Glutamatergic neuron (in vitro differentiated cells): ENCODE results near the gene NHLH1. TPM values are rescaled to one million over a fixed set of nuclear protein-coding genes. Genes with fewer than 3 reads are reported as not detected.

Source experiments
- DNase-seq: peaks from one replicate; pipeline ENCODE4 v3.0.0; 2022
- H3K27ac Mint-ChIP-seq: one replicate; pipeline ENCODE4 v1.8.0; 2020; ENCODE audit warnings: mild to moderate bottlenecking, mixed read lengths, inconsistent platforms; ENCODE audit not compliant: unreplicated experiment
- H3K27me3 Mint-ChIP-seq: one replicate; pipeline ENCODE4 v1.8.0; 2020; ENCODE audit warnings: mild to moderate bottlenecking, moderate library complexity, mixed read lengths, inconsistent platforms; ENCODE audit not compliant: unreplicated experiment
- H3K36me3 Mint-ChIP-seq: one replicate; pipeline ENCODE4 v1.8.0; 2020; ENCODE audit warnings: mild to moderate bottlenecking, mixed read lengths, inconsistent platforms; ENCODE audit not compliant: unreplicated experiment
- H3K4me1 Mint-ChIP-seq: one replicate; pipeline ENCODE4 v1.8.0; 2020; ENCODE audit warnings: mild to moderate bottlenecking, low read depth, mixed read lengths, inconsistent platforms; ENCODE audit not compliant: unreplicated experiment
- H3K4me3 Mint-ChIP-seq: one replicate; pipeline ENCODE4 v1.8.0; 2020; ENCODE audit warnings: mild to moderate bottlenecking, mixed read lengths, inconsistent platforms; ENCODE audit not compliant: unreplicated experiment
- H3K9me3 Mint-ChIP-seq: one replicate; pipeline ENCODE4 v1.8.0; 2020; ENCODE audit warnings: mild to moderate bottlenecking, moderate library complexity, mixed read lengths, inconsistent platforms; ENCODE audit not compliant: unreplicated experiment
- total RNA-seq: library from RNA; stranded (reverse); fragmentation: NEBNext Ultra II Directional; extraction: Animal tissue kit (Norgen Biotek cat#: 25700); gene quantifications from one replicate; pipeline ENCODE4 v1.2.1, GENCODE V29; 2021; ENCODE audit not compliant: unreplicated experiment
- TF ChIP-seq, protein P1 (sequence below): fragments of 200-600 bp; sonication (generic); IDR thresholded peaks from one replicate; pipeline ENCODE4 v1.5.0; 2021; ENCODE audit not compliant: partially characterized antibody, unreplicated experiment

Gene NHLH1
- total RNA-seq, 1 donor from 2014 or later = 1,198 TPM

- Mint-ChIP-seq H3K9me3 (no peaks in the 10 kb centered on the region), H3K27me3 (no peaks in the 10 kb centered on the region), H3K4me1 (peaks cover 13% of the 10 kb centered on the region), H3K27ac (no peak overlapping the region), H3K4me3 (peak overlapping the region; percentile 8), H3K36me3 (no peaks in the 10 kb centered on the region)
- no peak for DNase-seq
- TF ChIP-seq, protein P1, sequence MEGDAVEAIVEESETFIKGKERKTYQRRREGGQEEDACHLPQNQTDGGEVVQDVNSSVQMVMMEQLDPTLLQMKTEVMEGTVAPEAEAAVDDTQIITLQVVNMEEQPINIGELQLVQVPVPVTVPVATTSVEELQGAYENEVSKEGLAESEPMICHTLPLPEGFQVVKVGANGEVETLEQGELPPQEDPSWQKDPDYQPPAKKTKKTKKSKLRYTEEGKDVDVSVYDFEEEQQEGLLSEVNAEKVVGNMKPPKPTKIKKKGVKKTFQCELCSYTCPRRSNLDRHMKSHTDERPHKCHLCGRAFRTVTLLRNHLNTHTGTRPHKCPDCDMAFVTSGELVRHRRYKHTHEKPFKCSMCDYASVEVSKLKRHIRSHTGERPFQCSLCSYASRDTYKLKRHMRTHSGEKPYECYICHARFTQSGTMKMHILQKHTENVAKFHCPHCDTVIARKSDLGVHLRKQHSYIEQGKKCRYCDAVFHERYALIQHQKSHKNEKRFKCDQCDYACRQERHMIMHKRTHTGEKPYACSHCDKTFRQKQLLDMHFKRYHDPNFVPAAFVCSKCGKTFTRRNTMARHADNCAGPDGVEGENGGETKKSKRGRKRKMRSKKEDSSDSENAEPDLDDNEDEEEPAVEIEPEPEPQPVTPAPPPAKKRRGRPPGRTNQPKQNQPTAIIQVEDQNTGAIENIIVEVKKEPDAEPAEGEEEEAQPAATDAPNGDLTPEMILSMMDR = no peak
Observed at GRCh38 chr1:160330119-160330518, 36.8 kb upstream of the NHLH1 start.

- Mint-ChIP-seq H3K4me3 (no peak overlapping the region), H3K9me3 (no peaks in the 10 kb centered on the region), H3K27me3 (no peaks in the 10 kb centered on the region), H3K36me3 (no peaks in the 10 kb centered on the region), H3K4me1 (peaks cover 13% of the 10 kb centered on the region), H3K27ac (no peak overlapping the region)
- DNase-seq = no peak
- TF ChIP-seq, protein P1 = no peak
Observed at GRCh38 chr1:160332516-160332915, 34.4 kb upstream of the NHLH1 start.

DNA sequence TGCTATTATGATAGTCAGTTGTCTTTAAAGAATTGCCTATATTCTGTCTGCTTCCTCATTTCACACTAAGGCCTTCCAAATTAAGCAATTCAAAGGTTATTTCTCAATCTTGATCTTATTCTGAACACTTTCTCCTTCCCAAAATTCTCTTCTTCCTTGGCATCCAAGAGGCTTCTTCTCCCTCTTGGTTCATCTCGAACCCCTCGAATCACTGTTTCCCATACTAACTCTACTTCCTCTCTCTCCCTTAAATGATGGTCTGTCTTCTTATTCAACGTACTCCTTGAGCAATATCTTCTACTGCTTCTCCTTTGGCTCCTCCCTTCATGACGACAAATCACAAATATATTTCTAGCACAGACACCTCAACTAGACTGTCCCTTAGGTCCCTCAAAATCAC lies 28.3 kb upstream of the NHLH1 start:
- no peak overlapping the region for H3K4me3 Mint-ChIP-seq
- TF ChIP-seq, protein P1 = no peak
- peaks cover 10% of the 10 kb centered on the region for H3K4me1 Mint-ChIP-seq
- peaks cover 8% of the 10 kb centered on the region for H3K27me3 Mint-ChIP-seq
- DNase-seq = no peak
- peaks cover 2% of the 10 kb centered on the region for H3K9me3 Mint-ChIP-seq
- H3K36me3 Mint-ChIP-seq = peaks cover 5% of the 10 kb centered on the region
- H3K27ac Mint-ChIP-seq = peak overlapping the region; percentile 17

- TF ChIP-seq, protein P1 = no peak
- Mint-ChIP-seq H3K27ac (no peak overlapping the region), H3K36me3 (peaks cover 5% of the 10 kb centered on the region), H3K27me3 (peaks cover 8% of the 10 kb centered on the region), H3K4me3 (peak overlapping the region; percentile 100), H3K9me3 (peaks cover 4% of the 10 kb centered on the region), H3K4me1 (peaks cover 19% of the 10 kb centered on the region)
- DNase-seq = no peak
Observed at GRCh38 chr1:160340146-160340545, 26.7 kb upstream of the NHLH1 start.

DNA sequence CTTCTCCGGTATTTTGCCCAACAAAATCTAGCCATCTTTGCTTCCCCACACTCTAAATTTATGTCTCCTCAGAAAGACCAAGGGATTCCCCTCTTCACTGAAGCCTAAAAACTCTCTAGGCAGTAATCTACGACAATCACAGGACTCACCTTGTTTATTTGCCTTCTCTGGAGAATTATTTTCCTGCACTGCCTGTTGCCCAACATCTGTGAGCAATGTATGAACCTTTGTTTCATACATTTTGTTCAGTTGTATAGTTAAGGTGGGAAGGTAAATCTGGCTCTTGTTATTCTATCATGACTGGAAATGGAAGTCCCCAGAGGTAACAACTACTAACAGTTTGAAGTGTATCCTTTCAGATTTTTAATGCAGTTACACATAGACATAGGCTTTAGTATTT lies 26.0 kb upstream of the NHLH1 start:
- Mint-ChIP-seq H3K36me3 (peaks cover 5% of the 10 kb centered on the region), H3K4me1 (peaks cover 19% of the 10 kb centered on the region), H3K4me3 (peak overlapping the region; percentile 100), H3K27ac (peak overlapping the region; percentile 19), H3K9me3 (peaks cover 4% of the 10 kb centered on the region), H3K27me3 (peaks cover 8% of the 10 kb centered on the region)
- TF ChIP-seq, protein P1 = no peak
- no peak for DNase-seq
